Liver (tissue), 9 donors: ENCODE measurements around the gene EXT2. TPM values are rescaled to one million over a fixed set of nuclear protein-coding genes. Genes with fewer than 3 reads are reported as not detected.

Experiments
- DNase-seq: peaks from one replicate; pipeline ENCODE4 v3.0.0-alpha.2; 2017; ENCODE audit warnings: low spot score
- H3K27ac ChIP-seq, 2 donors: one replicate each; pipeline ENCODE4 v1.7.0; 2013; ENCODE audit warnings: inconsistent platforms in 2 of 2, low read length in 2 of 2, control low read depth in 1 of 2, low read depth in 1 of 2, mild to moderate bottlenecking in 1 of 2
- H3K27me3 ChIP-seq, 4 donors: one replicate each; pipeline versions ENCODE4 v1.6.1 to v1.7.0; 2013; ENCODE audit warnings: low read length in 3 of 4, inconsistent platforms in 1 of 4, mild to moderate bottlenecking in 1 of 4, moderate library complexity in 1 of 4; ENCODE audit not compliant: control insufficient read depth in 4 of 4, insufficient read depth in 4 of 4
- H3K36me3 ChIP-seq, 4 donors: one replicate each; pipeline versions ENCODE4 v1.6.1 to v1.7.0; 2013; ENCODE audit warnings: low read length in 3 of 4, mild to moderate bottlenecking in 3 of 4, low read depth in 1 of 4, moderate library complexity in 1 of 4; ENCODE audit not compliant: control insufficient read depth in 4 of 4, insufficient read depth in 3 of 4
- H3K4me1 ChIP-seq, 4 donors: one replicate each; pipeline versions ENCODE4 v1.6.1 to v1.7.0; 2013; ENCODE audit warnings: low read length in 3 of 4, mild to moderate bottlenecking in 3 of 4, moderate library complexity in 1 of 4; ENCODE audit not compliant: control insufficient read depth in 4 of 4, insufficient read depth in 4 of 4
- H3K4me3 ChIP-seq, 3 donors: one replicate each; pipeline versions ENCODE4 v1.6.1 to v1.7.0; 2013; ENCODE audit warnings: low read length in 3 of 3, control low read depth in 1 of 3, low read depth in 1 of 3, mild to moderate bottlenecking in 1 of 3
- H3K9ac ChIP-seq, 2 donors: one replicate each; pipeline ENCODE4 v1.7.0; 2013; ENCODE audit warnings: low read length in 2 of 2, mild to moderate bottlenecking in 2 of 2, moderate library complexity in 2 of 2, control low read depth in 1 of 2, low read depth in 1 of 2
- H3K9me3 ChIP-seq, 4 donors: one replicate each; pipeline versions ENCODE4 v1.6.1 to v1.7.0; 2013; ENCODE audit warnings: low read length in 3 of 4; ENCODE audit not compliant: control insufficient read depth in 4 of 4
- ATF3 ChIP-seq: IDR thresholded peaks from 2 replicates; pipeline ENCODE4 v1.6.1; 2016; ENCODE audit warnings: antibody characterized with exemption
- CTCF ChIP-seq: fragments of 150-350 bp; IDR thresholded peaks from 2 replicates; pipeline ENCODE4 v1.5.1; 2017; ENCODE audit warnings: improper control_type of control experiment, low read depth, low read length; ENCODE audit not compliant: missing input control
- FOXA1 ChIP-seq: IDR thresholded peaks from 2 replicates; pipeline ENCODE4 v1.6.1; 2016; ENCODE audit warnings: antibody characterized with exemption
- FOXA2 ChIP-seq: IDR thresholded peaks from 2 replicates; pipeline ENCODE4 v1.6.1; 2016; ENCODE audit warnings: antibody characterized with exemption
- GABPA ChIP-seq, 2 donors: IDR thresholded peaks in 1 of 2; conservative IDR thresholded peaks in 1 of 2; 2 replicates each; pipeline ENCODE4 v1.6.1; 2016; ENCODE audit warnings: antibody characterized with exemption in 2 of 2, mild to moderate bottlenecking in 1 of 2, moderate library complexity in 1 of 2
- HNF4A ChIP-seq, 2 donors: conservative IDR thresholded peaks; 2 replicates each; pipeline ENCODE4 v1.6.1; 2016; ENCODE audit warnings: antibody characterized with exemption in 2 of 2, mild to moderate bottlenecking in 2 of 2
- JUND ChIP-seq, 2 donors: IDR thresholded peaks; 2 replicates each; pipeline ENCODE4 v1.6.1; 2016; ENCODE audit warnings: antibody characterized with exemption in 2 of 2
- MAX ChIP-seq: IDR thresholded peaks from 2 replicates; pipeline ENCODE4 v1.6.1; 2016; ENCODE audit warnings: antibody characterized with exemption
- NR2F2 ChIP-seq: IDR thresholded peaks from 2 replicates; pipeline ENCODE4 v1.6.1; 2016; ENCODE audit warnings: antibody characterized with exemption
- RAD21 ChIP-seq, 2 donors: IDR thresholded peaks; 2 replicates each; pipeline ENCODE4 v1.6.1; 2016; ENCODE audit warnings: antibody characterized with exemption in 2 of 2, mild to moderate bottlenecking in 2 of 2
- REST ChIP-seq: IDR thresholded peaks from 2 replicates; pipeline ENCODE4 v1.6.1; 2016; ENCODE audit warnings: antibody characterized with exemption, mild to moderate bottlenecking
- RXRA ChIP-seq, 2 donors: IDR thresholded peaks; 2 replicates each; pipeline ENCODE4 v1.6.1; 2017 to 2018; ENCODE audit warnings: antibody characterized with exemption in 2 of 2, mild to moderate bottlenecking in 1 of 2
- TAF1 ChIP-seq: conservative IDR thresholded peaks from 2 replicates; pipeline ENCODE4 v1.6.1; 2016; ENCODE audit warnings: antibody characterized with exemption, mild to moderate bottlenecking
- YY1 ChIP-seq: IDR thresholded peaks from 2 replicates; pipeline ENCODE4 v1.6.1; 2016; ENCODE audit warnings: antibody characterized with exemption, mild to moderate bottlenecking
- ZBTB33 ChIP-seq: IDR thresholded peaks from 2 replicates; pipeline ENCODE4 v1.6.1; 2016; ENCODE audit warnings: antibody characterized with exemption
- WGBS: extraction: QIAGEN DNeasy Blood & Tissue Kit; methylation state at CpG from one replicate; pipeline ENCODE4 v1.1.7; 2013; 5-methylcytosine and 5-hydroxymethylcytosine counted together
- polyA plus RNA-seq, 2 donors: library from polyadenylated mRNA; stranded (reverse) in 1 of 2; unstranded in 1 of 2; fragments of 200-250 nt in 1 of 2; fragments of >200 nt in 1 of 2; fragmentation: Nextera tagmentation in 1 of 2; extraction: Ambion mirVana in 1 of 2; gene quantifications; one replicate each; pipeline versions ENCODE4 v1.2.1 to v1.2.3, GENCODE V29; 2013 to 2015
- total RNA-seq, 2 donors: library from RNA; depleted of rRNA; stranded (reverse); fragments of >200 nt; gene quantifications; one replicate each; pipeline ENCODE4 v1.2.3, GENCODE V29; 2014
- donor health status: healthy.
- donor health status: healthy.
- donor health status: healthy.
- donor health status: healthy.
- donor health status: healthy.

Gene EXT2
- total and polyA plus RNA-seq, 4 donors: 8.4 to 36.1 (median 29.8) TPM

GRCh38 chr11:44267750-44268613, 172.5 kb downstream of the EXT2 start (continued):
- no peak for TF ChIP-seq HNF4A (conservative IDR thresholded peaks at IDR 0.05)
- TF ChIP-seq YY1: no peak

- H3K36me3 ChIP-seq: no peaks in the 10 kb centered on the region
- no peaks in the 10 kb centered on the region for H3K9me3 ChIP-seq
- H3K27me3 ChIP-seq: no peaks in the 10 kb centered on the region
- H3K9ac ChIP-seq: no peak overlapping the region
- H3K4me3 ChIP-seq: no peak overlapping the region
- 91% methylated on average over 5 of the region's 5 CpGs for WGBS
- TF ChIP-seq RXRA (IDR thresholded peaks at IDR 0.05) (no peak), CTCF (no peak), MAX (no peak), RAD21 (IDR thresholded peaks at IDR 0.05) (no peak), FOXA2 (no peak), JUND (IDR thresholded peaks at IDR 0.05) (no peak), ZBTB33 (no peak), GABPA (IDR thresholded peaks at IDR 0.05 in 1 of 2, conservative IDR thresholded peaks at IDR 0.05 in 1 of 2) (no peak), YY1 (no peak), ATF3 (no peak), NR2F2 (no peak), REST (no peak), FOXA1 (no peak), HNF4A (conservative IDR thresholded peaks at IDR 0.05) (no peak), TAF1 (no peak)
- no peak overlapping the region for H3K27ac ChIP-seq
- no peak for DNase-seq
- H3K4me1 ChIP-seq: no peaks in the 10 kb centered on the region
Measured at GRCh38 chr11:44268614-44269080, 173.2 kb downstream of the EXT2 start.
